WI38 (cell line): ENCODE results near the gene ABHD17A.

Source experiments
- H3K4me3 ChIP-seq: 2 replicates; pipeline ENCODE4 v1.5.1; 2011; ENCODE audit warnings: low read depth, mild to moderate bottlenecking, control low read depth, low read length
- TF ChIP-seq, protein P1 (sequence below): IDR thresholded peaks from 2 replicates; pipeline ENCODE4 v1.5.1; 2012; ENCODE audit warnings: low read depth, mild to moderate bottlenecking, control low read depth, low read length

The ABHD17A gene

GRCh38 chr19:1847684-1848398 is 37.5 kb downstream of the ABHD17A start:
- peak overlapping the region; percentile 89 for H3K4me3 ChIP-seq
- TF ChIP-seq, protein P1, sequence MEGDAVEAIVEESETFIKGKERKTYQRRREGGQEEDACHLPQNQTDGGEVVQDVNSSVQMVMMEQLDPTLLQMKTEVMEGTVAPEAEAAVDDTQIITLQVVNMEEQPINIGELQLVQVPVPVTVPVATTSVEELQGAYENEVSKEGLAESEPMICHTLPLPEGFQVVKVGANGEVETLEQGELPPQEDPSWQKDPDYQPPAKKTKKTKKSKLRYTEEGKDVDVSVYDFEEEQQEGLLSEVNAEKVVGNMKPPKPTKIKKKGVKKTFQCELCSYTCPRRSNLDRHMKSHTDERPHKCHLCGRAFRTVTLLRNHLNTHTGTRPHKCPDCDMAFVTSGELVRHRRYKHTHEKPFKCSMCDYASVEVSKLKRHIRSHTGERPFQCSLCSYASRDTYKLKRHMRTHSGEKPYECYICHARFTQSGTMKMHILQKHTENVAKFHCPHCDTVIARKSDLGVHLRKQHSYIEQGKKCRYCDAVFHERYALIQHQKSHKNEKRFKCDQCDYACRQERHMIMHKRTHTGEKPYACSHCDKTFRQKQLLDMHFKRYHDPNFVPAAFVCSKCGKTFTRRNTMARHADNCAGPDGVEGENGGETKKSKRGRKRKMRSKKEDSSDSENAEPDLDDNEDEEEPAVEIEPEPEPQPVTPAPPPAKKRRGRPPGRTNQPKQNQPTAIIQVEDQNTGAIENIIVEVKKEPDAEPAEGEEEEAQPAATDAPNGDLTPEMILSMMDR = no peak

GRCh38 chr19:1847348-1847683 is 38.0 kb downstream of the ABHD17A start:
- peak overlapping the region; percentile 89 for H3K4me3 ChIP-seq
- TF ChIP-seq, protein P1 = no peak

DNA sequence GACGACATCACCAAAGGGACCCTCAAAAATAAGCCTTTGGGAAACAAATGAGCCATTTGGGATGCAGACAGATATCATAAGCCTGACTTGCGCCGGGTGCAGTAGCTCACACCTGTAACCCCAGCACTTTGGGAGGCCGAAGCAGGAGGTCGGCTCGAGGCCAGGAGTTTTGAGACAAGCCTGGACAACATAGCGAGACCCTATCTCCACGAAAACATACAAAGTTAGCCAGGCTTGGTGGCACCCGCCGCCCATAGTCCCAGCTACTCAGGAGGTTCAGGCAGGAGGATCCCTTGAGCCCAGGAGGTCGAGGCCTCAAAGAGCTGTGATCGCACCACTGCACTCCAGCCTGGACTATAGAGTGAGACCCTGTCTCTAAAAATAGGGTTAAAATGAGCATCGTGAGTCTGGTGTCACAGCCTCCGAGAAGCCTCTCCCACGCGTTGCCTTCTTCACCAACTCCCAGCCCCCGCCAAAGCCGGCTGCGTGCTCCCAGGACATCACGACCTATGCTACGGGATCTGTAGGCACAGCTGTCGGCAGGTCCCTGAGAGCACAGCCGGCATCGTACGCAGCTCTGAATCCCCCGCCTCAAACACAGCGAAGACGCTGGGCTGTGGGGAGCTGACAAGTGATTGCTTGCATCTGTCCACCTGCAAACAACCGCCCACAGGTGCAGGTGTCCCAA is 38.6 kb downstream of the ABHD17A start:
- H3K4me3 ChIP-seq = peak overlapping the region; percentile 89
- TF ChIP-seq, protein P1 = no peak

DNA sequence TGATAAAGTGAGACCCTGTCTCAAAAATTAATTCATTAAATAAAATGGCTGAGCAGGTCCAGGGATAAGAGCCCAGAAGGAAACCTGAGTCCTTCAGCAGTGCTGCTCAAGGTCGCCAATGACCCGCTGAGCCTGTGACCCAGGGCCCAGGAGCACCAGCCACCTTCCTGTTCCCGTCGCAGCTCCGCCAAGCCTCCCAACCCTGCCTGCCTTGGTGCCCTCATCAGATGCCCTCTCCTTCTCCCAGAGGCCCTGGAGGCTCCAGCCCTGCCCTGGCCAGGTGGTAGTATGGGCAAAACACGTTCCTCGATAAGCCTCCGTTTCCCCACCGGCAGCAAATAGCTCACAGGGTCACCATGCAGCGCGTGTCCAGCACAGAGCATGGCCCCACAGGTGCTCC is 39.7 kb downstream of the ABHD17A start:
- TF ChIP-seq, protein P1 = no peak
- no peak overlapping the region for H3K4me3 ChIP-seq

- TF ChIP-seq, protein P1 = no peak
- no peak overlapping the region for H3K4me3 ChIP-seq
Observed at GRCh38 chr19:1845125-1845515, 40.2 kb downstream of the ABHD17A start.

DNA sequence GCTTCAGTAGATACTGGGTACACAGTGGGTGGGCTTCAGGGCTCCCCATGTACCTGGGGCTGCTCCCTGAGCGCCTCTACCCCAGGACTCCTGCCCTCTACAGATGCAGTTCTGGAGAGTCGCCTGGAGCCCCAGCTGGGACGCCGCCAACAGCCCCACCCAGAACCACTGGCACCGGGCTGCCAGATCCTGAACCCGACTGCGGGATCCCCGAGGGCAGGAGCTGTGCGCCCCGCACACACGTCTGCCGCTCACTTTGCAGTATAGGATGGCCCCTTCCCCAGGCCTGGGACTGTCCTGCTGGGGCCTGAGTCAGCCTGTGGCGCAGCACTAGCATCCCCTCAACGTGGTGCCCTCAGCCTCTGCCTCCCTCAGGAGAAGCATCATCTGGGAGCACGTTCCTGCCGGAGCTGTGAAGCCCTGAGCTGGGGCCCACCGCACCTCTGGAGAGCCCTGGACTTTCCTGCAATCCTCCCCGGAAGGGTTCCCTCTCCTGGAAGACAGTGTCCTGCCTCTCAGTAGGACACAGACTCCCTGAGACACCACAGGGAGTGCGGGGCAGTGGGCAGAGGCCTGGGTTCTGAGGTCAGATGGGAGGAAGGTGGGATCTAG is 40.7 kb downstream of the ABHD17A start:
- TF ChIP-seq, protein P1 = no peak
- H3K4me3 ChIP-seq = no peak overlapping the region

DNA sequence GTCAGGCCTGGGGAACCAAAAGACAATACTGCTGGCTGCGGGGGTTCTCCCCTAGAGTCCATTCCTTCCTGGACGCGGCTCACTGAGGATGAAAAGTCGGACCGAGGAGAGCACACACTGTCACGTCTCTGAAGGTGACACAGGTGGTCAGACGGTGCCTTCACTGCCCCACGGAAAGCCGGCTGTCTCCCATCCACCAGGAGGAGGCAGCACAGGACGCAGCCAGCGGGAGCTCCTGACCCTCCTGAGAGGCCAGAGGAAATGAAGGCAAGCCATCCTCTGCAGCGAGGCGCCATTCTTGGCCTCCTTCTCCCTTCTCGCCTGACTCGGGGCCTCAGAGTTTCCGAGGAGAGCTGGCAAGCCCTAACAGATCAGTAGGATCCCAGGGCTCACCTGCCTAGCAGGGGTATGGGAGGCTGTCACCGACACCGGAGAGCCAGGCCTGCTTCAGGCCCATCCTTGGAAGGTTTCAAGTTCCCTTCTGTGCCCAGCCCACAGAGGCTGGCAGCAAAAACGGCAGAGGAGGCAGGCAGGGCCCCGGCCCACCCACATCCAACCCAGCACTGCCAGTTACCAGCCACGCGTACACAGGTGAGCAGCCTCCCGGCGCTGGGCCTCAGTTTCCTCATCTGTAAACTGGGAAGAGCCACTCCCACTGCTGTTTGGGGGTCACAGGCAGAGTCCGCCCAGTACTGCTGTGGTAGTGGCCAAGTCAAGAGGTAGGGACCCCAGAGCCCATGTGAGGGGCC is 41.5 kb downstream of the ABHD17A start:
- no peak overlapping the region for H3K4me3 ChIP-seq
- TF ChIP-seq, protein P1 = no peak
